ENCODE results near the gene MAP2K3. TPM values are rescaled to one million over a fixed set of nuclear protein-coding genes. Genes with fewer than 3 reads are reported as not detected.

The MAP2K3 gene
- 28.4 and 37.8 TPM in 2 replicates for total RNA-seq

GRCh38 chr17:21284319-21285163 lies at the start of gene MAP2K3:
Gene MAP2K3 (plus strand): TSS chr17:21284711. CDS start chr17:21284921, 210 bp downstream.

DNA sequence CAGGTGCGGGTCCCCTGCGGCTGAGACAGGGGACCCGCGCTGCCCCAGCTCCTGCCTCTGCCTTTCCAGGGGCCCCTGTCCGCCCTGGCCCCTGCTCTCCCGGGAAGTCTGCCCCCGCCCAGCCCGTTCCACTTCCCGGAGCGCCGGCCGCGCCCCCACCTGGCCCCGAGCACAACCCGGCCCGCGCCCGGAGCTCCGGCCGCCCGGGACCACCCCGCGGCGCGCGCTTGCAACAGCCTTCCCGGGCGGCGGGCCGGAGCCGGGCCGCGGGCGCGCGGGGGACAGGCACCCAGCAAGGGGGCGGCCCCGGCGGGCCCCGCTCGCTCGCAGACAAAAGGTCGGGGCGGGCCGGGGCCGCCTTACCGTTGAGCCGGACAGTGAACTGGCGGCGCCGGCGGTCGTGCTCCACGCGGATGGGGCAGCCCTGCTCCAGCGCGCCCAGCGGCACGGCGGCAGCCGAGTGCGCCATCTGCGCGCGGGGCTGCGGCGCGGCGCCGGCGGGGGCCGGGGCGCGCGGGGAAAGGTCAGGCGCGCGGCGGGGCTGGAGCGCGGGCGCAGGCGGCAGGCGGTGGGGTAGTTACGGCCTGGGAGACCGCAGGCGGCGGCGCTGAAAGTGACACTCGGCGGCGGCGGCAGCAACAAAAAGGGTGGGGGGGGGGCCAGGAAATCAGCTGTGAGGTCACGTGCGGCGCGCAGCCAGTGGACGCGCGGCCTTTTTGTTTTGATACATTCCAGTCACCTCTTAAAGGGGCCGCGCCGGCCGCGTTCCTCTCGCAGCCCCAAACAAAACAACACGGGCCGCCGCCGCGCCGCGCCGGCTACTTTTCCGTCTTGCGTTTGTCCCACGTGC lies 31.5 kb upstream of the MAP2K3 start, which contains the start of gene NATD1:
Gene NATD1, minus strand, starts transcription at position 615 of the 850 bp plus-strand sequence. Its CDS starts 146 bp downstream, at position 469.

Other genes with a start within 250 kb of the MAP2K3 start
- gene USP22, start 241.7 kb upstream of the MAP2K3 start, total RNA-seq: 133 and 149 TPM in 2 replicates
- 13.1 and 28.5 TPM in 2 replicates for gene DHRS7B, start 157.7 kb upstream of the MAP2K3 start, total RNA-seq
- gene TMEM11, start 70.5 kb upstream of the MAP2K3 start, total RNA-seq: 40.9 and 41.3 TPM in 2 replicates
- 4.3 and 5.1 TPM in 2 replicates for gene NATD1, start 31.3 kb upstream of the MAP2K3 start, total RNA-seq
- gene KCNJ12, start 91.6 kb downstream of the MAP2K3 start, total RNA-seq: 0.25 and 0.67 TPM in 2 replicates

Data from mammary microvascular endothelial cell (primary cell).